RKO (cell line): Measurements from ENCODE around the gene IGSF3.
"Not testable (repeated sequence)": the region's sequence is repeated elsewhere in the genome, so short reads cannot be mapped to it uniquely, and the experiment has no call there.

Experiments used
- DNase-seq: peaks from one replicate; pipeline ENCODE4 v3.0.0-alpha.2; 2016; ENCODE audit warnings: low spot score

IGSF3 gene

DNA sequence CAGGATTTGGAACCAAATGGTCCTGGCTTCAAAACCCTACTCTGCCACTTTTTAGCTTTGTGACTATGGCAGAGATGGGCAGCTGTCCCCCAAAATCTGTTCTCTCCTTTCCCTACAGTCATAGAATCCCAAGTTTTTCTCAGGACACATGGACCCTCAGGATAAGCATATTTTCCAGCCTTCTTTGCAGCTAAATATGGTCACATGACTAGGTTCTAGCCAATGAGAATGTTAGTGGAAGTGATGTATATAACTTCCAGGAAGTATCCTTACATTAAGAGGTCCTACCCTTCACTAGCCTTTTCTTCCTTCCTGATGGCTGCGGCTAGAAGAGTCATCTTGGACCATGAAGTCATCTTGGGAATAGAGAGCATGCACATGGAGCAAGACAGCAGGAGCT is 5.9 kb downstream of the IGSF3 start:
- no peak for DNase-seq

GRCh38 chr1:116658645-116659044 is 8.9 kb downstream of the IGSF3 start:
- not testable (repeated sequence) for DNase-seq

GRCh38 chr1:116657836-116658235 is 9.7 kb downstream of the IGSF3 start:
- not testable (repeated sequence) for DNase-seq

DNA sequence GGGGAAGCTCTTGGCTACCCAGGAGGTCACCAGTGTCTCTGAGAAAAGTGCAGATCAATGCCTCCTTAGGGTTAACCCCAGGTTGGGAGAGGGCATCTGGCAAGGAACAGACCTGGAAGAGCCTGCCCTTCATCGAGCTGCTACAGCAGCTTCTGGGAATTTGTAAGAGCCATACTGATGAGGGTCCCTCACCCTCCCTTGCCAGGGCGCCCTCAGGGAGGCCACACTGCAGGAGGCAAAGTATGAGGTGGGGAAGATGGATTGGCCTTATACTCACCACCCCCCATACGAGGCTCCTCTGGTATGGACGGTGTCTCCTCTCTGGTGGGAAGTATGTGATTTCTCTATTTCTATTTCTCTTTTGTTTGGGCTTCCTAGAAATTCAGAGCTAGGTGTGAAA is 13.2 kb downstream of the IGSF3 start:
- DNase-seq = no peak

- not testable (repeated sequence) for DNase-seq
Measured at GRCh38 chr1:116652598-116652997, 14.9 kb downstream of the IGSF3 start.

DNA sequence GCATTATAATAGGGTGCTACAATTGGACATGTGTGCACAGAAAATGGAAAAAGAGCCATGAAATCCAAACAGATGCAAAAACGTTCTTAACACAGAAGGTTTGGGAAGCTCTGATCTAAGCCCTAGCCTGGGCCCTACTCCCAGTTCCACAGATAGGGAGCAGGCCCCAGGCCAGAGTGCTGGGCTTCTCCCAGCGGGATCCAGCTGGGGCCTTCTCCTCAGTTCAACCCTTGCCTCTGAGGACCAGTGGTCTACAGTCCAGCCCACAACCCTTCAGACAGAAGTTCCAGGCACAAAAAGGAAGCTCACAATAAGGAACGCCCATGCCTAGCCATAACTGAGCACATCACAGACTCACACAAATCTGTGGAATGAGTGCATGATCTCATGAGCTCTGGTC is 16.8 kb downstream of the IGSF3 start:
- not testable (repeated sequence) for DNase-seq

GRCh38 chr1:116649041-116649440 is 18.5 kb downstream of the IGSF3 start:
- not testable (repeated sequence) for DNase-seq

DNA sequence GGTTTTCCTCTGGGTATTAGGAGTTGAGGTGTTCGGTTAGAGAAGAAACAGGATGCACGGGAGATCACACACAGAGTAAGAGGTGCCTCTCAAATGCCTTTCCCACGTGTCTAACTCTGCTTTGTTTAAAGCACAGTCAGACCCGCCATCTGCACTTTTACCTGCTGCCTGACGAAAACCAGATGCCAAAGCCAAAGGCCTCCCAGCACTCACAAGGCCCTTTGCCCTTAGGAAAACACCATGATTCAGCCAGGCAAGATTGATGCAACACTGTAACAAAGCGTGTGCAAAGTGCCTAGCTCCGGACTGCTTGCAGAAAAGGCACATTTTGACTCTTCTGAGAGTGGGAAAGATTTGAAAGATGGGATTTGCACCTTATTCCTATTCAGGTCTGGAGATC is 19.2 kb downstream of the IGSF3 start:
- DNase-seq = not testable (repeated sequence)

DNA sequence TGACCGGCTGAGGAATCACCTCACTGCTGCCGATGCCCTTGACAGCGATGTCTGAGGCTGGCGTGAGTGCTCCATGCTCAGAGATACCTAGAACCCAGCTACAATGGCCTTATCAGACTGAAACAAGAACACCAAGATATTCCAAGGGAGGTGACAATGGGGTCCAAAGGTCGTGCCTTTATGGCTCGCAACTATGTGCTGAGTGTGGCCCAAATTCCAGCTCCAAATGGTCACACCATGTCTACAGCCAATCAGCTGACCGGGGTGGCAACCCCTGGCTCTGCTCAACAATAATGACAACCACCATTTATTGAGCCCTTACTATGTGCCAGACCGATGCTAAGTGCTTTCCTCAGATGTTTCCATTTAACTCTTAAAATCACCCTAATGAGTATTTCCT is 20.3 kb downstream of the IGSF3 start:
- not testable (repeated sequence) for DNase-seq

GRCh38 chr1:116646673-116647170 is 20.8 kb downstream of the IGSF3 start:
- not testable (repeated sequence) for DNase-seq

DNA sequence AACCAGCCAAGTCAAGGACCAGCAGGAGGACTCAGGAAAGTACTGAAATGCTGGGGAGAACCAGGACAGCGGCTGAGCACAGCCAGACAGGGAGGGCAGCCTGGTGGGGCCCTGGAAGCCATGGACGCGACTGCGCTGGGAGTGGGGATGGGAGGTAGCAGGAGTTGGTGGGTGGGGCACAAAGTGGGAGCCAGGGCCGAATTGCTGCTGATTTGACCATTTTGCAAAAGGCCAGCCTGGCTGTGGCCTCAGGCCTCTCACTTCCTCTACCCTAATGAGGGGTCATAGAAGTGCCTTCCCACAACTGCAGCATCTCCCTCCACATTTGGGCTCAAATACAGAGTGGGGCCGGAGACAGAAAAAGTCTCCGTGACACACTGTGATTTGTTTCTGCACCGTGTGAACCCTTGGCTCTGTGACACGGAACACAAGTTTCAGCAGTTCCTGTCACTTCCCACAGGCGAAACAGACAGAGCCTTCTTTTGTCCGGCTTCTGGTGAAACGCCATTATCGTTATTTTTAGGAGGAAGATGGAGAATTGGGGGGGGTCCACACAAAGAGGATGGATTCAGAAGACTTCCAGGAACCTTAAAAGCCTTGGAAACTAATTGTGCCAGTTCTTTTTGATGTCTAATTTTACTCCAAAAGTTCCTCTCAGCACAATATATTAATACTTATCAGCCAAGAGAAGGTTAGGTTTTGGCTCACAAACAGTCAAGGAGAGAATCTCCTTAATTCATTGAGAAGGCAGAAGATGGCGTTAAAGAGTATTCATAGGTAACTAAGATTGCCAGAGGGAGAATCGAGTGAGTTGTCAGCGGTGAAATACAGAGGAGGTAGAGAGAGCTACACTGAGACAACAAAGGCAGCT is 21.5 kb downstream of the IGSF3 start:
- DNase-seq = not testable (repeated sequence)

GRCh38 chr1:116644993-116645392 is 22.5 kb downstream of the IGSF3 start:
- DNase-seq = not testable (repeated sequence)

GRCh38 chr1:116644096-116644495 is 23.4 kb downstream of the IGSF3 start:
- DNase-seq = not testable (repeated sequence)

GRCh38 chr1:116643281-116643751 is 24.2 kb downstream of the IGSF3 start:
- DNase-seq = not testable (repeated sequence)

- DNase-seq = not testable (repeated sequence)
Measured at GRCh38 chr1:116642311-116643280, 24.9 kb downstream of the IGSF3 start.

GRCh38 chr1:116637583-116637982 is 29.9 kb downstream of the IGSF3 start:
- not testable (repeated sequence) for DNase-seq

GRCh38 chr1:116636584-116636983 is 30.9 kb downstream of the IGSF3 start:
- DNase-seq = not testable (repeated sequence)

DNA sequence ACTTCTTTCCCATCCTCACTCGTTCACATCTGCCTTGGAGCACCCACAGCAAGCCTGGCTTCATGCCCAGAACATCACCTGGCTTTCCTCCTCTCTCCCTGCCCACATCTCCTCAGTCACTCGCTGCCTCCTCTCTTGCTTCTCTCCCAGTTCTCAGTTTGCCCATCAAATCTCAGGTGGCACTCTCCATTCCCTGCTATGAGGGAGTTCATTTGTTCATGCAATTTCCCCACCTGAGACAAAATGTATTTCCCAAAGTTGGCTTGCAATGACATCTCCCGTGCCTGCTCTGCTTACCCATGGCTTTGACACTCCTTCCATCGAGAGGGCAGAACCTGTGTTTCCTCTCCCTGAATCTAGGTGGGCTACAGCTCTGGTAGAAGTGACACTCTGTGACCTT is 33.1 kb downstream of the IGSF3 start:
- DNase-seq = not testable (repeated sequence)

DNA sequence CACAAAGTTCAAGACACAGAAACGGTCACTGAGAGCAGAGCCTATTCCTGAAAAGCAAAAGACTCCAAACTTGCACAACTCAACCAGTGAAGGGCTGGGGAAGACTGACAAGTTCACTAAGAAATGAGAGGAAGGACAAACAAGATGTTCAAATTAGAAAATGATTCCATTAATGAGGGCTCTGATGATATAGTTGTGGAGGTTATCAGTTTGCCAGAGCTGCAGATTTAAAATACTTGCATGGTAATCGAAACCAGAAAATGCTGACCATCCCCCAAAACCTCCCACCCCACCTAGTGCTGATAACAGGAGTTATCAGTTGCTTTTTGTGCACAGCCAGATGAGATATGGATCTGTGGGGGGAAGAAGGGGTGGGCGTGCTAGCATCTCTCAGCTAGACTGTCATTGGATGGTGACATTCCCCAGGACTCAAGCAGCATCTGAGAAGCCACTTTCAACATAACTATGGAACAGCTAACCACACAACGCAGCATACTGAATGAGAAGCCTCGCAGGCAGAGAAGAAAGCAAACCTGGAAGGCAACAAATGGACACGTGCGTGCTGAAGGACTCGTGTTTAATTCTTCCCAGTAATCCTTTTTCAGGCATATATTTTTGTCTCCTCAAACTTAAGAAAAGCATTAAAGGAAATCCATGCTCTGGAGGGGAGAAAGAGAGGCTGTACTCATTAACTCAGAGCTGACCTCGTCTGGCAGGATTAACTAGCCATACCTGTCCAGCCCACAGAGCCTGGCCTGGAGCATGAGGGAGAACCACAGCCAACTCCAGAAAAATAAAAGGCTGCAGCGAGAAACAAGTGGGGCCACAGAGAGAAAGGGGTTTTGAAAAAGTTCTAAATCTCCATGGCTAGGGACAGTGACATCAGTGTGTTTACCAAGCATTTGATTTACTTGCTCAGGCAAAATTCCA is 35.3 kb downstream of the IGSF3 start:
- not testable (repeated sequence) for DNase-seq

- DNase-seq = not testable (repeated sequence)
Measured at GRCh38 chr1:116631554-116631953, 36.0 kb downstream of the IGSF3 start.

GRCh38 chr1:116630057-116630456 is 37.5 kb downstream of the IGSF3 start:
- DNase-seq = not testable (repeated sequence)
